Rectal smooth muscle tissue (tissue), 1 donor: Measurements from ENCODE around the gene CADPS.

Source experiments
- H3K27ac ChIP-seq: one replicate; pipeline ENCODE4 v1.7.0; 2013; ENCODE audit warnings: low read depth, low read length, inconsistent platforms
- H3K27me3 ChIP-seq: one replicate; pipeline ENCODE4 v1.7.0; 2013; ENCODE audit warnings: low read length; ENCODE audit not compliant: control insufficient read depth, insufficient read depth
- H3K36me3 ChIP-seq: one replicate; pipeline ENCODE4 v1.7.0; 2013; ENCODE audit warnings: low read length; ENCODE audit not compliant: control insufficient read depth, insufficient read depth
- H3K4me1 ChIP-seq: one replicate; pipeline ENCODE4 v1.7.0; 2013; ENCODE audit warnings: low read length; ENCODE audit not compliant: control insufficient read depth, insufficient read depth
- H3K4me3 ChIP-seq: one replicate; pipeline ENCODE4 v1.7.0; 2013; ENCODE audit warnings: low read length
- H3K9ac ChIP-seq: one replicate; pipeline ENCODE4 v1.7.0; 2013; ENCODE audit warnings: low read length

Gene CADPS

DNA sequence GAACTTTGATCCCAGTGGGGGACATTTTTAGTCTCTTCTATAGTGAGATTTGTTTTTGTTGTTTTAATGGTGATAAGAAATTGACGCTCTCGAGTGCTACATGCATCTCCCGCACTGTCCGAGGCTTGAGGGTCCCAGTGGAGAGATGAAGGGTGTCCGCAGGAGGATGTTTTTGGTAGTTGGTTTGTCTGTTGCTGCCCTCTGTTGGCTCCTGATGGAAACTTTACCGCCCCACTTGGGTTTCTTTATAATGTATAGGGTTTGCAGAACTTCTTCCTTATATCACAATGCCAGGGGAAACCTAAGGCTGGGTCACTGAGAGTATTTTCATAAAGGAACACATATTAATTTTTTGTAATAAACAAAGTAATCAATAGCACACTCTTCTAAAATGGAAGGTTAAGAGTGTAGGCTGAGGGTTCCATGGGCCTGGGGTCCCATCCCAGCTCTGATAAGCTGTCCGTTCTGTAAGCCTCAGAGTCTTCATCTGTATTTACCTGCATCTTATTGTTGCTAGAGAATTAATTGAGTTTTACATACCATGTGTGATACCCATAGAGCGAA, 316.6 kb downstream of the CADPS start:
- Histone ChIP-seq H3K36me3 (no peaks in the 10 kb centered on the region), H3K4me1 (no peaks in the 10 kb centered on the region), H3K27ac (no peak overlapping the region), H3K4me3 (no peak overlapping the region), H3K27me3 (no peaks in the 10 kb centered on the region), H3K9ac (no peak overlapping the region)

DNA sequence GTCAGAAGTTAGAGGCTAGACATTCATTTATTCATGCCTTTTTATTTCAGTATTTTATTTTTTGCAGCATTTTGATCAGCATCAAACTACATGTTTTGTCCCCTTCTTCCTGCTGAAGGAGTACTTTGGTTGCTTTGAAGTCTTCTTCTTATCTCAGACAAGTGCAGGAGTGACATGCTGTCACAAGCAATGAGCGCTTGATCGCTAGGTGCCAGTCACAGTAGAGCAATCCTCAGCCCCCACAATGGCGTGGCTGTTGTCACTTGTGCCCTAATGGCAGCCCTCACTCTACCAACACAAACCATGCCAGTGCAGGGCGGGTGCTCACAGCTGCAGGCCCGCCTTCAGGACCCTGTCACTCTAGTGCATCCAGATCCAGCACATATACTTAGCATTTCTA, 317.2 kb downstream of the CADPS start:
- no peak overlapping the region for H3K9ac ChIP-seq
- no peak overlapping the region for H3K4me3 ChIP-seq
- H3K27ac ChIP-seq: no peak overlapping the region
- no peaks in the 10 kb centered on the region for H3K36me3 ChIP-seq
- no peaks in the 10 kb centered on the region for H3K4me1 ChIP-seq
- H3K27me3 ChIP-seq: no peaks in the 10 kb centered on the region

DNA sequence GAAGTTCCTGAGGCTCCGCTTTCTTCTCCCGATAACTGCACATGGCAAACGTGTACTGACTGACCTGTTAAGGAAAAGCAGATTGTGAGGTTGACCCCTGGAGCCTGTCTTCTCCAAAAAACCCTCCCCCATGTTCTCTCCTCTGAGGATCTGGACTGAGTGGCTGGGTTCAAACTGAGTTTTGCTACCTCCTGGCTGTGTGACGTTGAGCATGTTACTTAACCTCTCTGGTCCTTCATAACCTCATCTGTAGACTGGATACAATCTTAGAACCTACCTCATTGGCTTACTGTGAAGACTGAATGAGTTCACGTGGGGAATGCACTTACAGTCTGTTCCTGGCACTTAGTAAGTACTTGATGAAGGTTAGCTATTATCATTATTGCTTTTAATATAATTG, 317.8 kb downstream of the CADPS start:
- no peak overlapping the region for H3K4me3 ChIP-seq
- no peak overlapping the region for H3K27ac ChIP-seq
- no peak overlapping the region for H3K9ac ChIP-seq
- H3K27me3 ChIP-seq: no peaks in the 10 kb centered on the region
- H3K4me1 ChIP-seq: no peaks in the 10 kb centered on the region
- H3K36me3 ChIP-seq: no peaks in the 10 kb centered on the region

DNA sequence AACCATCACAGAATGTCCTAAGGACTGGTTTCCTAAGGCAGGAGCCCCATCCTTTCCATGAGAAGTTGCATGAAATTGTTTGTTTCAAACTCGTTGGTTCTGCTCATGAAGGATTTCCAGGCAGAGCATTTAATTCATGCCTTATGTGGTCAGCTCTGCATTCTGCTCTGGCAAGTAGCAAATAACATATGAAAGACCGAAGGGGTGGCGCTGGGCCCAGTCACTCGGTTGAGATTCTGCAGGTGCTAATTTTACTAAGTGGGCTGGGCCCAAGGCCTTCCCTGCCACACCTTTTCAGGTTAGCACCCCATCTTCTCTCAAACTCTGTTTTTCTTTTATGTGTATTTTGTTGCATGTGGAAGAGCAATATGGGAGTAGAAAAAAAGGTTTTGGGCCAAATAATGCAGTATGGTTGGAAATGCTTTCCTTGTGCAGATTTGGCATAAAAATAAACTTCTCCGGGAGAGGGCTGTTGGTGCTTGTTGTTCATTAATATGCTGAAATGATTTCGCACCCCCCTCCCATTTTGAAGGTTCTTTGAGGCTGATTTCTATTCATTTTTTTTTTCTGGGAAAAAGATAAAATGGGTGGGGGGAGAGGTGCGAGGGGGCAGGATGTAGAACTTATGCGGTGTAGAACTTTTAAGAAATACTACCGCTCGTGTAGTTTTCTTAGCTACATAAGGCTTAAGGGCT, 318.9 kb downstream of the CADPS start:
- no peak overlapping the region for H3K27ac ChIP-seq
- no peak overlapping the region for H3K9ac ChIP-seq
- H3K36me3 ChIP-seq: no peaks in the 10 kb centered on the region
- H3K4me3 ChIP-seq: no peak overlapping the region
- no peaks in the 10 kb centered on the region for H3K27me3 ChIP-seq
- H3K4me1 ChIP-seq: no peaks in the 10 kb centered on the region

DNA sequence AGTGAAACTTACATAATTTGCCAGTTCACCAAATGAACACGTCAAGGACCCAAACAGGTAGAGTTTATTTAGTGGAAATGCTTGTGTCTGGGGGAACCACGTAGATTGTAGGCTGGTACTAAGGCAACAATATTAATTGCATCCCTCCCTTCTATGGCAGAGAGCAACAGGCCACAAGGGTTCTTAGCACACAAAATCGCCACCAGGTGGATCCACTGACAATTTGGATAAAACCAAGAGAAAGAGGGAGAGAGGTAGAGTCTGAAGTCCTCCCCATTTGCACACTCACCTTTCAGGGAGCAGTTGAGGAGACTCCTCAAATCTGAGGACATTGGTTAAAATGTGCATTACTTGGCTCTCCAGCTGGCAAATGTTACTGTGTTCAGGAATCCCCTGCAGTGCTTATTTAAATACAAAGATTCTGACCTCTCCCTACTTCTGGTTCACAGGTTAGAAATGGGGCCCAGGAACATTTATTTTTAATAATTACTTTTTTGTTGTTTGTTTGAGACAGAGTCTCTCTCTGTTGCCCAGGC, 320.9 kb downstream of the CADPS start:
- no peak overlapping the region for H3K4me3 ChIP-seq
- no peaks in the 10 kb centered on the region for H3K36me3 ChIP-seq
- no peak overlapping the region for H3K9ac ChIP-seq
- no peak overlapping the region for H3K27ac ChIP-seq
- H3K27me3 ChIP-seq: no peaks in the 10 kb centered on the region
- no peaks in the 10 kb centered on the region for H3K4me1 ChIP-seq

DNA sequence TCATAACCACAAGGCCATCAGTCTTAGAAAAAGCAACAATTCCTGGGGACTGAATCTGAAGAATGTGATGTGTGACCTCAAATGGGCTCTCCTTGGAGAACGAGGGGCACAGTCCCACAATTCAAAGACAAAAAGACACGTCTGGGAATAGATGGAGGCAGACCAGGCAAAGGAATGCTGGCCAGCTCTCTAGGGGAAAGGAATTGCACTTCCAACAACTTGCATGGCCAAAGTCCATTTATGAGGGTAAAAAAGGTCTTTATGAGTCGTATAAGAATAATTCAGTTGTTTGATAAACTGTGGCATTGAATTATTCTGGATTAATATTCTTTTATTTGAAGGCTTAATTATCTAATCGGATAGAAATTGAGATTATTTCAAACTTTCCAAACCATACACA, 321.4 kb downstream of the CADPS start:
- Histone ChIP-seq H3K27me3 (no peaks in the 10 kb centered on the region), H3K4me3 (no peak overlapping the region), H3K4me1 (no peaks in the 10 kb centered on the region), H3K9ac (no peak overlapping the region), H3K36me3 (no peaks in the 10 kb centered on the region), H3K27ac (no peak overlapping the region)

DNA sequence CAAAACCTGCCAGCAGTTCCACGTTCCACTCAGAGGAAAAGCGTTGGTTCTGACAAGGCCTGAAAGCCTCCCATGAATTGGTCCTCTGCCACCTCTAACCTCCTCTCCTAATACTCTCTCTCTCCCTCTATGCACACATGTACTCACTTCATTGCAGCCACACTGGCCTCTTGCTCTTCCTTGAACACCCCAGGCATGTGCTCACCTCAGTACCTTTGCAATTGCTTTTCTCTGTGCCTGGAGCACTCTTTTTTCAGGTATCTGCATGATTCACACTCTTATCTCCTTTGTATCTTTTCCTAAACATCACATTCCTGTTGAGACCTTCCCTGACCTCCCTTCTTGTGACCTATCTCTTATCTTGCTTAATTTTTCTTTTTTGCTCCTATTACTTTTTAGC, 323.7 kb downstream of the CADPS start:
- Histone ChIP-seq H3K36me3 (no peaks in the 10 kb centered on the region), H3K4me1 (no peaks in the 10 kb centered on the region), H3K27me3 (no peaks in the 10 kb centered on the region), H3K4me3 (no peak overlapping the region), H3K9ac (no peak overlapping the region), H3K27ac (no peak overlapping the region)

DNA sequence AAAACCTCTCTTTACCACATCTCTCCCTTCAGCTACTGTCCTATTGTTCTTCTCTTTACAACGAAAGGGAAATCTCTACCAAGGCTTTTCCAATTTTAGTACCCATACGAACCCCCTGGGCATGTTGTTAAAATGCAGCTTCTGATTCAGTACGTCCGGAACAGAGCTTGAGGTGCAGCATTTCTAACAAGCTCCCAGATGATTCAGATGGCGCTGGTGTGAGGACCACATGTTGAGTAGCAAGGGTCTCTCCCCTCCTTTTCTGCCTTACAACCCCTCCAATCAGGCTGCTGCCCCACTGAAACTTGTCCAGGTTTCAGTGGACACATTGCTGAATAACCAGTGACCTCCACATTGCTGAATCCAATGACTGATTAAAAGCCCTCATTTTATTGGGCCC, 324.8 kb downstream of the CADPS start:
- Histone ChIP-seq H3K27ac (no peak overlapping the region), H3K9ac (no peak overlapping the region), H3K4me3 (no peak overlapping the region), H3K36me3 (no peaks in the 10 kb centered on the region), H3K4me1 (no peaks in the 10 kb centered on the region), H3K27me3 (no peaks in the 10 kb centered on the region)

DNA sequence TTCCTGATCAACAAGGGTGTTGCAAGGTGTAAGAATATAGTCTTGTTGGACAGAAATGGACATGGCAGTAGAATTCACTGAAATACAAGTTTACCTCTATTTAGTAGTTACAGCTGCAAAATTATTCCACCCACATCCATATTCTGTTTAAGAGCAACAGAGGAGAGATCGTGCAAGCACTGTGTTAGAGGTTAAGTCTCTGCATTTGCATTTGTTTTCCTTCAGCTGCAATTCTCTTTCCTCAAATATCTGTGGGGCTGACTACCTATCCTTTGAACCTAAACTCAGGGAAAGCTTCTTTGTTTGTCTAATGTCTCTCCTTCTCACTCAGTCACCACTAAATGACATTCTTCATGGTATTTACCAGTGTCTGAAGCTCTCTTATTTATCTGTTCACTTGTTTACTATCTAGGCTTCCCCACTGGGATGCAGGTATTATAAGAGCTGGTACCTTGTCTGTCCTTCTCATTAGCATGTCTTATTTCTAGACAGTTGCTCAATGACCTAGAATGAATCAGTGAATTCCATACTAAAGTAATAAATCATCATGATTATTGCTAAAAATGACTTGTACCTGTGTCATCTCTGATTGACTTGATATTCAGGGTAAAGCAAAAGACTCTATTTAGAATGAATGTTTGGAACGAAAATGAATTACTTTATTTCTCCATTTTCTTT, 326.5 kb downstream of the CADPS start:
- no peak overlapping the region for H3K27ac ChIP-seq
- H3K4me1 ChIP-seq: no peaks in the 10 kb centered on the region
- no peaks in the 10 kb centered on the region for H3K36me3 ChIP-seq
- no peak overlapping the region for H3K9ac ChIP-seq
- H3K27me3 ChIP-seq: no peaks in the 10 kb centered on the region
- no peak overlapping the region for H3K4me3 ChIP-seq

DNA sequence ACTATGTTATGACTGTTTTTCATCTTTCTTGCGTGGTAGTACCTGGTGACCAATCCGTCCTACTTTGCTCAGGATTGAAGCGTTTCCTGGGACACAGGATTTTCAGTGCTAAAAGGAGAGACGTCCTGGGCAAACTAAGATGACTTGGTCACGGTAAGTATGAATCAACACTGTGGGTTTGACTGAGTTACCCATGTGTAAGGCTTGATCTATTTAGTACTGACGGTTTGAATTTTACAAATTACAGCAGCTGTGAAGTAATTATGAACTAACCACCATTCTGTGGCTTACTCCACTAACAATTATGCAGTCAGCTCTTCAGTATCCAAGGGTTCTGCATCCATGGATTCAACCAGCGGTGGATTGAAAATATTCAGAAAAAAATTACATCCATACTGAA, 328.9 kb downstream of the CADPS start:
- Histone ChIP-seq H3K9ac (no peak overlapping the region), H3K36me3 (no peaks in the 10 kb centered on the region), H3K4me1 (no peaks in the 10 kb centered on the region), H3K4me3 (no peak overlapping the region), H3K27ac (no peak overlapping the region), H3K27me3 (no peaks in the 10 kb centered on the region)

DNA sequence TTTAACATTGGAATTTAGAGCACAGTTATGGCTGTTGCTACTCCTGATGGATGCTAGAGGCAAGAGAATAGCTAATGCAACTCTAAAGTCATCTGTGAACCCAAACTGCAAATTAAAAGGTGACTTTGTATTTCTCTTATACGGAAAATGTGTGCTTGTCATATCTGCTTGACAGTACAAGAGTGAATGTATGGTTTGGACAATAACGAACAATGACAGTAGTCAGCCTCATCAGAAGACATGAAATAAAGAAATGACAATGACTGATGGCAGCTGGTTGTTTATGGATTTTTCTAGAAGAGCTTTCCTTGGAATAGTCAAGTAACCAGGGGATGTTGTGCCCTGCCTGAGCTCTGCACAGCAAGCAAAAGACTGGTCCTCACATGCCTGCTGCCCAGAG, 333.0 kb downstream of the CADPS start:
- H3K4me3 ChIP-seq: no peak overlapping the region
- no peaks in the 10 kb centered on the region for H3K27me3 ChIP-seq
- H3K27ac ChIP-seq: no peak overlapping the region
- no peaks in the 10 kb centered on the region for H3K36me3 ChIP-seq
- no peaks in the 10 kb centered on the region for H3K4me1 ChIP-seq
- no peak overlapping the region for H3K9ac ChIP-seq

DNA sequence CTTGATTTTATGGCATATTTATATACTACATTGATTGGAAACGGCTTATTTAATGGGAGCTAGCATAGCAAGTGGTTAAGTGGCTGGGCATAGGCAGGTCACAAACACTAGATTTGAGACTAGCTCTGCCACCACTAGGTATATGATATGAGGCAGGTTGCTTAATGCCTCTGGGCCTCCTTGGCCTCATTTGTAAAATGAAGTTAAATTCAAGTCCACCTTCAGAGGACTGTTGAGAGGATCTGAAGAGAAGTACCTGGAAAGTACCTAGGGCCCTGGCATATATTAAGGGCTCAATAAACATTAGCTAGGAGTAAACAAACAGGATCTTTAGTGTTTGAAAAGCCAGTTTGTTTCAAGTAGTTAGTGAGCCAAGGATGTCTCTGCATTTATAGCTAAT, 335.5 kb downstream of the CADPS start:
- Histone ChIP-seq H3K27ac (no peak overlapping the region), H3K27me3 (no peaks in the 10 kb centered on the region), H3K4me3 (no peak overlapping the region), H3K4me1 (no peaks in the 10 kb centered on the region), H3K9ac (no peak overlapping the region), H3K36me3 (no peaks in the 10 kb centered on the region)
